SU-DHL-6 (cell line): ENCODE results near the gene REPS1.

ENCODE experiments used
- H2AFZ ChIP-seq: fragments of 200-600 bp; sonication (generic); 2 replicates; pipeline ENCODE4 v1.6.1; 2014; ENCODE audit warnings: low read depth, mild to moderate bottlenecking, moderate library complexity, mixed read lengths, antibody characterized with exemption, low read length; ENCODE audit not compliant: severe bottlenecking
- H3F3A ChIP-seq: fragments of 200-600 bp; shearing (Covaris generic); 2 replicates; pipeline ENCODE4 v1.6.0; 2016; ENCODE audit warnings: antibody characterized with exemption, mild to moderate bottlenecking; ENCODE audit not compliant: insufficient read depth
- H3K27ac ChIP-seq: fragments of 200-600 bp; sonication (generic); 2 replicates; pipeline ENCODE4 v1.5.1; 2016; ENCODE audit warnings: low read depth, mild to moderate bottlenecking, low read length, moderate library complexity, mixed read lengths
- H3K27me3 ChIP-seq: fragments of 200-600 bp; sonication (generic), shearing (Covaris generic); 2 replicates; pipeline ENCODE4 v1.6.0; 2014; ENCODE audit warnings: mild to moderate bottlenecking, low read length
- H3K36me3 ChIP-seq: fragments of 200-600 bp; sonication (generic); 2 replicates; pipeline ENCODE4 v1.6.1; 2014; ENCODE audit warnings: mild to moderate bottlenecking, low read length, mixed read lengths
- H3K4me2 ChIP-seq: fragments of 300-600, 200-600 bp; shearing (Covaris generic), sonication (generic); 2 replicates; pipeline ENCODE4 v1.6.0; 2014; ENCODE audit warnings: low read length, low read depth, mild to moderate bottlenecking; ENCODE audit not compliant: poor library complexity, severe bottlenecking
- H3K4me3 ChIP-seq: fragments of 200-600 bp; sonication (generic); 2 replicates; pipeline ENCODE4 v1.5.1; 2014; ENCODE audit warnings: antibody characterized with exemption, low read length, mild to moderate bottlenecking, mixed read lengths; ENCODE audit not compliant: insufficient read depth, poor library complexity, severe bottlenecking
- H3K79me2 ChIP-seq: fragments of 200-600 bp; sonication (generic); 2 replicates; pipeline ENCODE4 v1.6.1; 2014; ENCODE audit warnings: mild to moderate bottlenecking, low read length, moderate library complexity; ENCODE audit not compliant: insufficient read depth
- H3K9ac ChIP-seq: fragments of 200-600 bp; sonication (generic); 2 replicates; pipeline ENCODE4 v1.7.0; 2014; ENCODE audit warnings: mild to moderate bottlenecking, low read length
- H3K9me2 ChIP-seq: fragments of 200-600 bp; sonication (generic); replicated peaks from 2 replicates; pipeline ENCODE4 v1.6.1; 2014; ENCODE audit warnings: low read length; ENCODE audit not compliant: insufficient read depth
- H3K9me3 ChIP-seq: fragments of 200-600 bp; sonication (generic); 2 replicates; pipeline ENCODE4 v1.6.1; 2014; ENCODE audit warnings: low read length, mixed read lengths; ENCODE audit not compliant: insufficient read depth
- H4K20me1 ChIP-seq: fragments of 200-600 bp; sonication (generic); 2 replicates; pipeline ENCODE4 v1.6.1; 2014; ENCODE audit warnings: low read depth, mild to moderate bottlenecking, antibody characterized with exemption, low read length, moderate library complexity, mixed read lengths
- CTCF ChIP-seq: fragments of 200-600 bp; sonication (generic); IDR thresholded peaks from one replicate; pipeline ENCODE4 v1.5.1; 2017; ENCODE audit warnings: antibody characterized with exemption, mild to moderate bottlenecking, low read length, moderate library complexity; ENCODE audit not compliant: insufficient read depth, poor library complexity, severe bottlenecking
- EZH2phosphoT487 ChIP-seq: fragments of 200-600 bp; sonication (generic), shearing (Covaris generic); conservative IDR thresholded peaks from 2 replicates; pipeline ENCODE4 v1.6.1; 2018; ENCODE audit warnings: mild to moderate bottlenecking, antibody characterized with exemption, low read length, moderate library complexity, mixed read lengths

REPS1 gene

GRCh38 chr6:138909511-138909910, 78.5 kb downstream of the REPS1 start:
- no peak for TF ChIP-seq EZH2phosphoT487
- TF ChIP-seq CTCF: no peak
- Histone ChIP-seq H4K20me1 (no peaks in the 10 kb centered on the region), H3F3A (no peaks in the 10 kb centered on the region), H3K4me3 (no peak overlapping the region), H3K27me3 (no peaks in the 10 kb centered on the region), H2AFZ (no peak overlapping the region), H3K9ac (no peak overlapping the region), H3K9me2 (no peaks in the 10 kb centered on the region), H3K4me2 (no peak overlapping the region), H3K9me3 (no peaks in the 10 kb centered on the region), H3K27ac (no peak overlapping the region), H3K36me3 (0 out of 2 replicates have a peak, but pooled peaks cover 3% of the 10 kb centered on the region), H3K79me2 (no peaks in the 10 kb centered on the region)

GRCh38 chr6:138907167-138907566, 80.9 kb downstream of the REPS1 start:
- Histone ChIP-seq H3K36me3 (0 out of 2 replicates have a peak, but pooled peaks cover 7% of the 10 kb centered on the region), H3K27me3 (no peaks in the 10 kb centered on the region), H3K4me3 (no peak overlapping the region), H3F3A (no peaks in the 10 kb centered on the region), H2AFZ (no peak overlapping the region), H3K79me2 (no peaks in the 10 kb centered on the region), H3K9me2 (no peaks in the 10 kb centered on the region), H3K27ac (no peak overlapping the region), H4K20me1 (no peaks in the 10 kb centered on the region), H3K9me3 (no peaks in the 10 kb centered on the region), H3K4me2 (no peak overlapping the region), H3K9ac (no peak overlapping the region)
- no peak for TF ChIP-seq EZH2phosphoT487
- TF ChIP-seq CTCF: no peak

- Histone ChIP-seq H3K4me3 (no peak overlapping the region), H4K20me1 (no peaks in the 10 kb centered on the region), H3K9me3 (no peaks in the 10 kb centered on the region), H3K79me2 (no peaks in the 10 kb centered on the region), H3K9me2 (no peaks in the 10 kb centered on the region), H2AFZ (no peak overlapping the region), H3K9ac (no peak overlapping the region), H3K27me3 (no peaks in the 10 kb centered on the region), H3K4me2 (no peak overlapping the region), H3K27ac (no peak overlapping the region), H3K36me3 (no peaks in the 10 kb centered on the region), H3F3A (no peaks in the 10 kb centered on the region)
- TF ChIP-seq EZH2phosphoT487 (no peak), CTCF (no peak)
Observed at GRCh38 chr6:138897031-138897430, 91.0 kb downstream of the REPS1 start.
